AG08396 (cell line): ENCODE measurements around the gene MYO5A.
A peak's percentile ranks its signal among the peaks of the same experiment; 100 is the strongest.
"Not testable (repeated sequence)": the region's sequence is repeated elsewhere in the genome, so short reads cannot be mapped to it uniquely, and the experiment has no call there.

Source experiments
- DNase-seq: peaks from one replicate; pipeline ENCODE4 v3.0.0; 2012; ENCODE audit warnings: low spot score, mixed read lengths

Gene MYO5A

DNA sequence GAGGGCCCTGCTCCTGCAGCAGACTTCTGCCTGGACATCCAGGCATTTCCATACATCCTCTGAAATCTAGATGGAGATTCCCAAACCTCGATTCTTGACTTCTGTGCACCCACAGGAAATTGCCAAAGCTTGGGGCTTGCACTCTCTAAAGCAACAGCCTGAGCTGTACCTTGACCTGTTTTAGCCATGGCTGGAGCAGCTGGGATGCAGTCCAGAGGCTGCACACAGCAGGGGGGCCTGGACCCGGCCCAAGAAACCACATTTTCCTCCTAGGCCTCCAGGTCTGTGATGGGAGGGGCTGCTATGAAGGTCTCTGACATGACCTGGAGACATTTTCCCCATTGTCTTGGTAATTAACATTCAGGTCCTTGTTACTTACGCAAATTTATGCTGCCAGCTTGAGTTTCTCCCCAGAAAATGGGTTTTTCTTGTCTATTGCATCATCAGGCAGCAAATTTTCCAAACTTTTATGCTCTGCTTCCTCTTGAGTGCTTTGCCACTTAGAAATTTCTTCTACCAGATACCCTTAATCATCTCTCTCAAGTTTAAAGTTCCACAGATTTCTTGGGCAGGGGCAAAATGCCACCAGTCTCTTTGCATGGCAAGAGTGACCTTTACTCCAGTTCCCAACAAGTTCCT, 11.8 kb upstream of the MYO5A start:
- no peak for DNase-seq

- DNase-seq: no peak
Observed at GRCh38 chr15:52537459-52537858, 8.8 kb upstream of the MYO5A start.

- no peak for DNase-seq
Observed at GRCh38 chr15:52532427-52532826, 3.7 kb upstream of the MYO5A start.

GRCh38 chr15:52529940-52530339, 1.3 kb upstream of the MYO5A start:
- DNase-seq: no peak

DNA sequence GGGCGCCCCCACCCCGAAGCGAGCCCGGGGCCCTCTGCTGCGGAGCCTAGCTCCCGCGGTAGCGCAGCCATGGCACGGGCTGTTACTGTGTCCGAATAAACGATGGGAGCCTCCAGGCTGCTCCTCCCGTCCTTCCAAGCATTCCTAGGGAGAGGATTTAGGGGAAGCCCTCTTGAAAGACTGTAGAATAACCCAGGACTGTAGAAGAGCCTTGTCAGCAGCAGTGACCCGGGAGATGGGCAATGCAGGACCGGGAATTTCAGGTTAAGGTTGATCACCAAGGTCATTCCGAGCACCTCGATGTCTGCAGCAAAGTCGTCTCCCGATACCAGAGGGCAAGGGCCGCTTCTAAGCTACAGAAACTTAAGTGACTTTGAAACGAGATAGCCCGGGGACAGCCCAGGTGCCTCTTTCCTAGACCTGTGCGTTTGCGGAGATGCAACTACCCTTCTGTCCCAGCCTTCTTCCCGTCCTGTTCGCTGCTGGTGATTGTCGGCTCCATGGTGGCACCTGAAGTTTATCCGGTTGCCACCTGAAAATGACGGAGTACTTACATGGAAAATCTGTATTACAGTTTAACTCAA, 753 bp upstream of the MYO5A start:
- DNase-seq: no peak

- peak; percentile 55 for DNase-seq
Observed at GRCh38 chr15:52527911-52528563, 643 bp downstream of the MYO5A start.

DNA sequence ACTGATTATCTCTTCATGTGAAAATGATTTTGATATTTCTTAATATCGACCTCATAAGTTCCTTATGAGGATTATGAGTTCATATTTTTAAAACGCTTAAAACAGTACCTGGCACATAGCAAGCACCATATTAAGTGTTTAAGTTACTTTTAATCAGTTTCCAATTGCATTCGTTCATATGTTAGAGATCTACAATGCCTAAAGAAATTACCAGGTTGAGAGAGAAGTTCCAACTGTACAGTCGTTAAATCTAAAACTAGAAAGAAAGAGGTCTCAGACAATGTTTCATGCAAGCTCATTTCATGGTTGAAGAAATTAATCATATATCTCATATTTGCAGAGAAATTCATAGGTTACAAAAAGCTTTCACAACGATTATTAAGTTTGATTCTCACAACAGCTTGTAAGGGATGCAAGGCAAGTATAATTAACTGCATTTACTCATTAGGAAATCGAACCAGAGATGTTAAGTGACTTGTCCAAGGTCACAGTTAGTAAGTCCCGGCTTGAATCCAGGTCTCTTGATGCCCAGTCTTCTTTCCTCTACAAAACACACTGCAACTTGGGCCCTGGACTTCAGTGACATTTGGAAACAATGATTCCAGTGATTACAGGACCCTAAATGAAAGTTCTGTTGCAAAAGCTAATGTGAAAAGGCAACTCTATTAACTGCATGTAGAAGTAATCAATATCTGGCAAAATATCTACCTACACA, 1.3 kb downstream of the MYO5A start:
- DNase-seq: no peak

DNA sequence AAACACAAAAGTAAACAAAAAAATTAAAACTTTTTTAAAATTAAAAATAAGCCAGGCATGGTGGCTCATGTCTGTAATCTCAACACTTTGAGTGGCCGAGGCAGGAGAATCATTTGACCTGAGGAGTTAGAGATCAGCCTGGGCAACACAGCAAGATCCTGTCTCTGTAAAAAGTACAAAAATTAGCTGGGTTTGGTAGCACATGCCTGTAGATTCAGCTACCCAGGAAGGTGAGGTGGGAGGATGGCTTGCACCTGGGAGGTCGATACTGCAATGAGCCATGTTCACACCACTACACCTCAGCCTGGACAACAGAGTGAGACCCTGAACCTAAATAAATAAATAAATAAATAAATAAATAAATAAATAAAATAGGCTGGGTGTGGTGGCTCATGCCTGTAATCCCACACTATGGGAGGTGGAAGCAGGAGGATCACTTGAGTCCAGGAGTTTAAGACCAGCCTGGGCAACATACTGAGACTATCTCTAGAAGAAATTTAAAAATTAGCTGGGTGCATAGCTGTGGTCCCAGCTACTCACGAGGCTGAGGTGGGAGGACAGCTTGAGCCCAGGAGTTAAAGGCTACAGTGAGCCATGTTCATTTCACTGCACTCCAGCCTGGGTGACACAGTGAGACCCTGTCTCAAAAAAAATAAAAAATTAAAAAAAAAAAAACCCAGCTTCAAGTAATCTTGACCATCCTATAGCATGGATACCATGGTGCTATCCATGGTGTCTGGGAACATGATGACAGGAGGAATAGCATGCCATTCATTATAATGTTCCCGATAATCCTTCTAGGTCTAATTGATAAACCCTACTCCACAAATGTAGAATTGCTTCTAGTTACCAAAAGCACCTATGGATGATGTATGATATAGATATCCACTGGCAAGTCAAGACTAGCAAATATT, 4.2 kb downstream of the MYO5A start:
- DNase-seq: no peak

- no peak for DNase-seq
Observed at GRCh38 chr15:52523647-52524046, 5.0 kb downstream of the MYO5A start.

DNA sequence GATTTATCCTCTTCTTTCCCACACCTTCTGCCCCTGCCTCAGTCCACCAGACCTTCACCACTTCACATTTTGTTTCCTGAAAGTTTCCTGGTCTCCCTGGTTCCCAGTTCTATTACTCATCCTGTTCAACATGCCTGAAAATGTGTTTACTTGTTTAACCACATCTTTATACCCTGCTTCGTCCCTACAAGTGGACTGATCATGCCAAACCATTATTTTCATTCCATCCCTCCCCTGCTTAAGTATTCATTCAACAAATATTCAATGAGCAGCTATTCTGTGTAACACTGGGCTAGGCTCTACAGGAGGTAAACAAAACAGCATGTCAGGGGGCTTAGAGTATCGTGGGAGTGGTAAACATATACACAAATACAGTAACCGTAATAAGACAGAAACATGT, 5.5 kb downstream of the MYO5A start:
- DNase-seq: peak; percentile 84

GRCh38 chr15:52521682-52522081, 7.0 kb downstream of the MYO5A start:
- no peak for DNase-seq

DNA sequence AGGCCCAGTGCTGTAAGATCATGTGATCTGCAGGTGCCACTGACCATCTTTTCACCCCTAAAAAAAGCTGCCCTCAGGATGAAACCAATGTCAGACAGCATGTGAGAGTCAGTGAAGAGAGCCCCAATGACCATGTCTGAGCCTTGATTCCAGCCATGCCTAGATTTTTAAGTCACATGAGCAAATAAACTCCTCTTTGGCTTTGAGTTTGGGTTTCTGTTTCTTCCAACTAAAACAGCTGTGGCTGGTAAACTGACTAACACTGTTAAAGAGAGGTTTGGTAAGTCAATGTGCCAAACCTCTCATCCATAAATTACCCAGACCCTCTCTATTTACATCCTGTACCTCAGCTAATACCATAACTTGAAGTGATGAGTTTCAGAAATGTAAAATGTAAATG, 8.3 kb downstream of the MYO5A start:
- no peak for DNase-seq

DNA sequence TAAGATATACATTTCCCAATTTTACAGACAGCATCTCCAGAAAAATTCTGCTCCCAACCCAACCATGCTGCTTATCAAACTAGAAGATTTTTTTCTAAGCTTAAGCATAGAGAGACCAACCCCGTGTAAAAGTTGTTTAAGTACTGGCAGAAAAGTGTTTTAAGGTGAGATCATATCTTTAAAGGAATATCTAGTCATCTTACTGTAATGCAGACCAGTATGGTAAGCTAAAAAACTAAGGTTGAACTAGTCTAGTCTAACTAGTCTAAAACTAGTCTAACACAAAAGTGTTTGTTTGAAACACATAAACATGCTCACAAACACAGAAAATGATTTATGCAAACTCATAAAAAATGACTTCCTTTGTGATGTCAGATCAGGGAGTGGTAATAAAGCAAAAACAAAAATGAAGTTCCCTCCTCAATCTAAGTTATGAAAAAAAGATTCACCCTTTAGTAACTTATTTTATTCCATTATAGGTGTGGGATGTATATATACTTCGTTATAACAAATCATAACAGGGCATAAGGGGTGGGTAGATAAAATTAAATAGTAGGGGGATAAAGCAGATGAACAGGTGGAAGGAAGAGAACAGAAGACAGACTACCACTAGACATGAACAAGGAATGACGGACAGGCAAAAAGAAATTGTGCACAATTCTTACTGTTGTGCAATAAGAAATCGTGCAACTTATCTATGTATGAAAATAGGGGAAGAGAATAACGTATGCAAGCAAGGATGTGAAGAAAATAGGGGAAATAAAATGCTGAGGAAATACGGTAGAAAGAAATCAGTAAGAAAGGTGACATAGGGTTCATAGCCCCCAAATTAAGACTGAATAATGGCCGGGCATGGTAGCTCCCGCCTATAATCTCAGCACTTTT, 10.0 kb downstream of the MYO5A start:
- DNase-seq: no peak

- no peak for DNase-seq
Observed at GRCh38 chr15:52517014-52517413, 11.7 kb downstream of the MYO5A start.

DNA sequence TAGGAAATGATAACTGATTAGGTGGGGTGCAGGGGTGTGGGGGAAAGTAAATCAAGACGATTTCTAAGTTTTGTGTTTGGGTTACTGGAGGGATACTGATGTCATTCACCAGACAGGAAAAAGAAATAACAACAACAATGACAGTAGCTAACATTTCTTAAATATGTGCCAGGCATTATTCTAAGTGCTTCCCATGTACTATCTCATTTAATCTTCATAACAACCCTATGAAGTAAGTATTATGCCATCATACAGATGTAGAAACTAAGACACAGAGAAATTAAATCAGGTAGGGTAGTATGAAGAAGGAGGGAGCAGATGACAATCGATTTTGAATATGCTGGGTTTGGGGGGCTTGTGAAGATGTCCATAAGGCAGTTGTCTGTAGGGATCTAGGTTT, 13.3 kb downstream of the MYO5A start:
- DNase-seq: no peak

GRCh38 chr15:52514482-52514881, 14.2 kb downstream of the MYO5A start:
- DNase-seq: no peak

DNA sequence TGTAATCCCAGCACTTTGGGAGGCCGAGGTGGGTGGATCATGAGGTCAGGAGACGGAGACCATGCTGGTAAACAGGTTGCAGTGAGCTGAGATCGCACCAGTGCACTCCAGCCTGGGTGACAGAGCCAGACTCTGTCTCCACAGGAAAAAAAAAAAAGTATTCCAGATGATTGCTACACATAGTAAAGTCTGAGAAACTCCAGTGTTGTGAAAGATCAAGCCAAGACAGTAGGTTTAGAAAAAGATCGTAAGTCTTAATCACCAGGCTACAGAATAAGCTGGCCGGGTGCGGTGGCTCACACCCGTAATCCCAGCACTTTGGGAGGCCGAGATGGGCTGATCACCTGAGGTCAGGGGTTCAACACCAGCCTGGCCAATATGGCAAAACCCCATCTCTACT, 15.8 kb downstream of the MYO5A start:
- DNase-seq: not testable (repeated sequence)

- no peak for DNase-seq
Observed at GRCh38 chr15:52511084-52511483, 17.6 kb downstream of the MYO5A start.

- no peak for DNase-seq
Observed at GRCh38 chr15:52509500-52510245, 19.0 kb downstream of the MYO5A start.

DNA sequence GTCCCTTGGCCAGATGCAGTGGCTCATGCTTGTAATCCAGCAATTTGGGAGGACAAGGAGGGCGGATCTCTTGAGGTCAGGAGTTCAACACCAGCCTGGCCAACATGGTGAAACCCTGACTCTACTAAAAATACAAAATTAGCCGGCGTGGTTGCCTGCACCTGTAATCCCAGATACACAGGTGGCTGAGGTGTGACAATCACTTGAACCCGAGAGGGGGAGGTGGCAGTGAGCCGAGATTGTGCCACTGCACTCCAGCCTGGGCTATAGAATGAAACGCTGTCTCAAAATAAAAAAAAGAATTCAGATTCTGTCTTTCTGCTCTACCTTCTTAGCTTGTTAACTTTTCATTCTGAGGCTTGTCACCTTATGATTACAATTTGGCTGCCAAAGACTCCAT, 22.1 kb downstream of the MYO5A start:
- DNase-seq: no peak
